Epithelial cell of esophagus (primary cell): ENCODE results near the gene DDX49.
"Not testable (repeated sequence)": the region's sequence is repeated elsewhere in the genome, so short reads cannot be mapped to it uniquely, and the experiment has no call there.

Experiments
- DNase-seq: peaks from one replicate; pipeline ENCODE4 v3.0.0; 2010; ENCODE audit warnings: low read depth
- H3K4me3 ChIP-seq: 2 replicates; pipeline ENCODE4 v1.5.1; 2011; ENCODE audit warnings: mild to moderate bottlenecking, low read length, control low read depth
- TF ChIP-seq, protein P1 (sequence below): IDR thresholded peaks from 2 replicates; pipeline ENCODE4 v1.5.1; 2011; ENCODE audit warnings: low read depth, mild to moderate bottlenecking, low read length, control low read depth, inconsistent platforms; ENCODE audit not compliant: insufficient read depth; ENCODE audit errors: missing control alignments

DDX49 gene

GRCh38 chr19:18946335-18946734 is 26.8 kb downstream of the DDX49 start:
- H3K4me3 ChIP-seq: no peak overlapping the region
- TF ChIP-seq, protein P1, sequence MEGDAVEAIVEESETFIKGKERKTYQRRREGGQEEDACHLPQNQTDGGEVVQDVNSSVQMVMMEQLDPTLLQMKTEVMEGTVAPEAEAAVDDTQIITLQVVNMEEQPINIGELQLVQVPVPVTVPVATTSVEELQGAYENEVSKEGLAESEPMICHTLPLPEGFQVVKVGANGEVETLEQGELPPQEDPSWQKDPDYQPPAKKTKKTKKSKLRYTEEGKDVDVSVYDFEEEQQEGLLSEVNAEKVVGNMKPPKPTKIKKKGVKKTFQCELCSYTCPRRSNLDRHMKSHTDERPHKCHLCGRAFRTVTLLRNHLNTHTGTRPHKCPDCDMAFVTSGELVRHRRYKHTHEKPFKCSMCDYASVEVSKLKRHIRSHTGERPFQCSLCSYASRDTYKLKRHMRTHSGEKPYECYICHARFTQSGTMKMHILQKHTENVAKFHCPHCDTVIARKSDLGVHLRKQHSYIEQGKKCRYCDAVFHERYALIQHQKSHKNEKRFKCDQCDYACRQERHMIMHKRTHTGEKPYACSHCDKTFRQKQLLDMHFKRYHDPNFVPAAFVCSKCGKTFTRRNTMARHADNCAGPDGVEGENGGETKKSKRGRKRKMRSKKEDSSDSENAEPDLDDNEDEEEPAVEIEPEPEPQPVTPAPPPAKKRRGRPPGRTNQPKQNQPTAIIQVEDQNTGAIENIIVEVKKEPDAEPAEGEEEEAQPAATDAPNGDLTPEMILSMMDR: no peak
- no peak for DNase-seq

DNA sequence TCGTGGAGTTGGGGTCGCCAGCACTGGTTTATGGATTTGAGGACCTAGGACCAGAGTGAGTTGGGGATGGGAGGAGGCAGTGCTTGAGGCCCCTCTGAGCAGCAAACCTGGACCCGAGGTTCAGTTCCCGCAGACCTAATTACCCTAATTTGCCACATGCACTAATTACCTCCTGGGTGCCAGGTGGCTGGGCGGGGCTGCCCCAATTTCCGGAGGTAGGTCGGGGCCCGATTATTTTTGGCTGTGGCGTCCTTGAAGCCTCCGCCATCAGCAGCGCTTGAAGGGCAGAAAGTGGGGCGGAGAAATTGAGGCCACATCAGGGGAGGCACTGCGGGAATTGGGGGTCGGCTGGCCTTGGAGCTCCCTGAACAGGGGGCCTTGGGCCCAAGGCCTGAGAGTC is 27.4 kb downstream of the DDX49 start:
- no peak for DNase-seq
- TF ChIP-seq, protein P1: no peak

DNA sequence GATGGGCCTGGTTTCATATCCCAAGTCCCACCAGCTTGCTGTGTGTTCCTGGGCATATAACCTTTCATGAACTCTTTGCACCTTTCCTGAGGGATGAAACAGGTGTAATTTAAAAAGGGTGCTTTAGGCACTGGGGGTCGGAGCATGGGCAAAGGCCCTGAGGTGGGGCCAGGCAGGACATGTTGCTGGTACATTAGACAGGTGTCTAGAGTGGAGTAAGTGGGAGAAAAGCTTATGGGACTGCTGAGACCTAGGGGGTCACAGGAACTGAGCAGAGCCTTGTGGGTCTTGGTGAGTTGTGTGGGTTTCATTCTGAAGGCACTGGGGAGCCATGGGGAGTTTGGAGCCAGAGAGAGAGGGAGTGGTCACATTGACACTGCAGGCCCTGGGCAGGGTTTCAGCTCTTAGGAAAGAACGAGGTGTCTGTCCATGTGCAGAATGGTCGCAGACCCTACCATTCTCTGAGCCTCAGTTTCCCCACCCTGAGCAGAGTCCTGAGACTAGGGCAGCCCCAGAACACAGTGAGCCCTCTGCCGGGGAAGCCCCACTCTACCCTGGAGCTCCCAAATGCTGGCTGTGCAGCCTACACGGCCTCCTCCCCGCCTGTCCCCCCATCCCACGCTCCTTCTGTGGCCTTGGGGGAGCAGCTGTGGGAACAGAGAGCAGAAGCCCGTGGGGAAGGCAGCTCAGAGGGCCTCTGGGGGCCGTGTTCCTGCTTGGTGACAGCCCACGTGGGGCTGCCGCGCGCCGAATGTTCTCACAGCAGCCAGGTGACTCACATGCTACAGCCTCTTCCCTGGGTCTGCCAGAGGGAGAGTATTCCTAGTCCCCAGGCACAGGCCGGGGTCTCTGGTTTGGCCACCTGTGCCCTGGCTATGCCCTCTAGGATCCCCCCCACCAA is 28.8 kb downstream of the DDX49 start:
- no peak overlapping the region for H3K4me3 ChIP-seq
- peak; percentile 28 for DNase-seq
- TF ChIP-seq, protein P1: no peak

More for the DNA sequence above, 27.4 kb downstream of the DDX49 start:
- no peak overlapping the region for H3K4me3 ChIP-seq

DNA sequence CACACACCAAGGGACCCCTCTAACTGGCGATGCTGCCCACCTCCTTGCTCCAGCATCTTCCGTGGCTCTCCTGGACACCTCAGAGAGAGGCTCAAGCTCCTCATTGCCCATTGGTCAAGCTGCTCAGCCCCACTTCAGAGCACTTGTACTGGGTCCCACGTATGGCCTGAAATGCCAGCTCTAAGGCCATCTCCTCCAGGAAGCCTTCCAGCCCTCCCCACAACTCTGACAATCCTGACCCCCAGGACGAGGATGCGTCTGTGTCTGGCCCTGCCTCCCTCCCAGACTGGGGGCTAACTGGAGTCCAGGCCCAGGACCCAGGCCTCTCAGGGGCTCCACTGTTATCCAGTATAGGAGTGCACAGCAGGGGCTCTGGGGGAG is 29.5 kb downstream of the DDX49 start:
- DNase-seq: no peak
- H3K4me3 ChIP-seq: no peak overlapping the region
- TF ChIP-seq, protein P1: no peak

GRCh38 chr19:18949858-18950257 is 30.3 kb downstream of the DDX49 start:
- no peak for DNase-seq
- TF ChIP-seq, protein P1: no peak
- no peak overlapping the region for H3K4me3 ChIP-seq

DNA sequence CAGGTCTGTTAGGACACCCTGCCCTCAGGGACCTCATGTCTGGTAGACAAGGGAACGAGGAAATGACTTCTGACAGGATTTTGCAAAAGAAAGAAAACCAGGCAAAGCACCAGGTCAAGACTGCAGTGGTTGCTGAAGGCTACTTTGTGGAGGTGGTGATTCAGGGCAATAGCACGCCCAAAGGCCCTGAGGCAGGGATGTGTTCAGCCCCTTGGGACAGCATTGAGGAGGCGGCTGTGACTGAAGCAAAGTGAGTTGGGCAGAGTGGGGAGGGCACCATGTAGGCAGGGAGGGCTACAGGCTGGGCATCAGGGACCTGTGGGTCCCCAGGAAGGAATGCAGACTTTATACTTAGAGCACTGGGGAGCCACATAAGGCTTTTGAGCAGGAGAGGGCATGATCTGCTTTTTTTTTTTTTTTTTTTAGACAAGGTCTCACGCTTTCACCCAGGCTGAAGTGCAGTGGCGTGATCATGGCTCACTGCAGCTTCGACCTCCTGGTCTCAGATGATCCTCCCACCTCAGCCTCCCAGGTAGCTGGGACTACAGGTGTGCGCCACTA is 32.3 kb downstream of the DDX49 start:
- peak; percentile 99 for DNase-seq
- no peak overlapping the region for H3K4me3 ChIP-seq
- TF ChIP-seq, protein P1: no peak

GRCh38 chr19:18952364-18953003 is 33.0 kb downstream of the DDX49 start:
- DNase-seq: peak; percentile 81
- H3K4me3 ChIP-seq: not testable (repeated sequence)
